Occipital lobe (tissue), 2 donors: Measurements from ENCODE around the gene BLM. TPM values are rescaled to one million over a fixed set of nuclear protein-coding genes. Genes with fewer than 3 reads are reported as not detected.

Experiments used
- DNase-seq: peaks from one replicate; lab custom pipeline; 2025; lab: John Stamatoyannopoulos, UW
- total RNA-seq: library from RNA; depleted of rRNA; stranded (reverse); fragments of >200 nt; gene quantifications from one replicate; pipeline ENCODE4 v1.2.3, GENCODE V29; 2014

BLM gene
- total RNA-seq, 1 donor from 2014 or later, result 3.6 TPM

- DNase-seq, result no peak
Measured at GRCh38 chr15:90691369-90691768, 25.8 kb upstream of the BLM start.

- no peak for DNase-seq
Measured at GRCh38 chr15:90691982-90692773, 25.0 kb upstream of the BLM start.

GRCh38 chr15:90694987-90695386, 22.2 kb upstream of the BLM start:
- no peak for DNase-seq

- DNase-seq, result no peak
Measured at GRCh38 chr15:90697175-90697574, 20.0 kb upstream of the BLM start.

- DNase-seq, result no peak
Measured at GRCh38 chr15:90698629-90699028, 18.5 kb upstream of the BLM start.

- DNase-seq, result no peak
Measured at GRCh38 chr15:90701048-90701447, 16.1 kb upstream of the BLM start.

GRCh38 chr15:90701880-90702630, 15.1 kb upstream of the BLM start:
- no peak for DNase-seq

GRCh38 chr15:90703455-90703854, 13.7 kb upstream of the BLM start:
- no peak for DNase-seq

GRCh38 chr15:90705212-90705611, 11.9 kb upstream of the BLM start:
- DNase-seq, result no peak

- no peak for DNase-seq
Measured at GRCh38 chr15:90706394-90707327, 10.5 kb upstream of the BLM start.

- no peak for DNase-seq
Measured at GRCh38 chr15:90707489-90707888, 9.7 kb upstream of the BLM start.

- no peak for DNase-seq
Measured at GRCh38 chr15:90708516-90708915, 8.6 kb upstream of the BLM start.

GRCh38 chr15:90709278-90709677, 7.9 kb upstream of the BLM start:
- no peak for DNase-seq

GRCh38 chr15:90710436-90711027, 6.6 kb upstream of the BLM start:
- no peak for DNase-seq

- DNase-seq, result no peak
Measured at GRCh38 chr15:90711418-90711824, 5.7 kb upstream of the BLM start.

- no peak for DNase-seq
Measured at GRCh38 chr15:90711842-90712241, 5.3 kb upstream of the BLM start.

GRCh38 chr15:90713081-90713480, 4.1 kb upstream of the BLM start:
- DNase-seq, result no peak

GRCh38 chr15:90716317-90716975, 700 bp upstream of the BLM start:
- DNase-seq, result no peak

GRCh38 chr15:90718232-90718631, 1.1 kb downstream of the BLM start:
- no peak for DNase-seq

- DNase-seq, result no peak
Measured at GRCh38 chr15:90720131-90720530, 3.0 kb downstream of the BLM start.

GRCh38 chr15:90729261-90729660, 12.1 kb downstream of the BLM start:
- DNase-seq, result no peak
